GM21515 (cell line): ENCODE results near the gene HDAC4.

Experiments used
- ATAC-seq: cut with Tn5 transposase; IDR thresholded peaks from one replicate; pipeline ENCODE4 v1.9.1; 2021; ENCODE audit not compliant: unreplicated experiment

The HDAC4 gene

GRCh38 chr2:239299218-239299939, 101.4 kb downstream of the HDAC4 start:
- ATAC-seq, result no peak

GRCh38 chr2:239298116-239298804, 102.6 kb downstream of the HDAC4 start:
- ATAC-seq, result no peak

GRCh38 chr2:239297142-239298004, 103.4 kb downstream of the HDAC4 start:
- no peak for ATAC-seq

DNA sequence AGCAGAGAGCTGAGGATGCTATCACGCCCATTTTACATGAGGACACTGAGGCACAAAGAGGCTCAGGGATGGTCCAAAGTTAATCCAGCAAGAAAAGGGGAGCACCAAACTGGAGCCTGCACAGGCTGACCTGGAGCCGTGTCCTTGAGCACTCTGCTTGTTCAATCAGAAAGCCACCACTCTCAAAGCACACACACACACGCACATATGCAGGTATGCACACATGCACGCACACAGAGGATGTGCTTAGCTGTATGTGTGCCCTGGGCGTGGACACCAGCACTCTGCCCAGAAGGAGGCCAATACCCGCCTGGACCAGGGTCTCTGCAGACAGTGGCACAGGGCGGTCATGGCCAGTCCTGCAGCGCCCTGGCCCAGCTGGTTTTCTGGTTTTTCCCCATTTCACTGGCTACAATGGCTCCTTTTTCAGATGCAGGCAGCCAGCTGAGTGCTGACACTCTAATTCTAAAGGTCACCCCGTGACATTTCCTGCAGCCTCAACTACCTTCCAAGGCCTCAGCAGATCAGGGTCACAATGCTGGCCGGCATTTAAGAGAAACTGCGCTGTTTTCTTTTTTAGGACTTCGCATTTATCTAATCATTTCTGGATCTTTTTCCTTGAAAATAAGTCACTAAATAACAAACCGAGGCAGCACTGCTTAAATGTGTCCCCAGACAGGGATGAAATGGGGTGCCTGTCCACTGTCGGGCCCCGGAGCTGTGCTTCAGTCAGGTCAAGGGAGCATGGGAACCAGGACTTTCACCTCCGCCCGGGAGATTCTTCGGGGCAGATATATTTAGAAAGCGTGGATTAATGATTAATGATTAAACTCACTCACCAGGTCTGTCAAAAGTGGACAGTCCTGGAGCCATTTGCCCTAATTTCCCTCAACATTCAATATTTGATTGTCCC, 104.5 kb downstream of the HDAC4 start:
- no peak for ATAC-seq

GRCh38 chr2:239295377-239296019, 105.3 kb downstream of the HDAC4 start:
- no peak for ATAC-seq

GRCh38 chr2:239294571-239295054, 106.2 kb downstream of the HDAC4 start:
- no peak for ATAC-seq

GRCh38 chr2:239293775-239294430, 106.9 kb downstream of the HDAC4 start:
- ATAC-seq, result peak; percentile 45

- no peak for ATAC-seq
These were observed 107.7 kb downstream of the HDAC4 start for GRCh38 chr2:239292959-239293774.

GRCh38 chr2:239292531-239292930, 108.3 kb downstream of the HDAC4 start:
- no peak for ATAC-seq

DNA sequence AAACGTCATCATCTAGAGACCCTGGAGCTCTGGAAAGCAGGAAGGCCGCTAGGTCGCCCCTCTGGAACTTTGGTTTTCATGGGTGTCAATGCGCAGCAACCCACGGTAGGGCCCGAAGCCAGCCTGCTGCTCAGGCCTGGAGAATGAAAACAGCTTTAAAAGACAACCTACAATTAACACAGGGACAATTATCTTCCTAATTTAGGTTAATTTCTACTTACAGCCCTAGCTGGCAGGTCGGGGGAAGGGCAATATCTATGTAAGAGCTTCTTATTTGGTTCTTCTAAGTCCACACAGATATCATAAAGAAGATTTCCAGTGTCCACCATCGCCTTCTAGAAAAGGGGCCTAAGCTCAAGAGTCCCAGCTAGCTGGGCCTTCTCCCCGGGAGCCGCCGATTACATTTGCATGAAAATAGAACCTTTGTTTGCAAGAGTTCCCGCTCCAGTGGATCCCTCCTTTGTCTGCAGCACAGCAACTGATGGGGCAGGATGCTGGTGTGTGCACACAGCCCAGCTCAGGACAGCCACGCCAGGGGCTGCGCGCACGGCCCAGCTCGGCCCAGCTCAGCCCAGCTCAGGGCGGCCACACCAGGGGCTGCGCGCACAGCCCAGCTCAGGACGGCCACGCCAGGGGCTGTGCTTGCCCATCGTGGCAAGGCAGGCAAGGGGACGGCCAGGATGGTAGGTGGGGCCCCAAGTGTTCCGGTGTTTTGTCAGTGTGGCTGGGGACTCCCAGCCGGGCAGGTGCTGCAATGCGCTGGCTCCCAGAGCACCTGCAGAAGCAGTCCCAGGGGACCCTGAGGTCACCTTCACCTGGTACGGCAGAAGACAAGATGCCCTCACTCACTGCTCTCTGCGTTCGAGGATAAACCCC, 109.1 kb downstream of the HDAC4 start:
- no peak for ATAC-seq

GRCh38 chr2:239290618-239291474, 110.0 kb downstream of the HDAC4 start:
- no peak for ATAC-seq

GRCh38 chr2:239289545-239289944, 111.3 kb downstream of the HDAC4 start:
- ATAC-seq, result no peak

GRCh38 chr2:239288951-239289511, 111.8 kb downstream of the HDAC4 start:
- peak; percentile 74 for ATAC-seq

DNA sequence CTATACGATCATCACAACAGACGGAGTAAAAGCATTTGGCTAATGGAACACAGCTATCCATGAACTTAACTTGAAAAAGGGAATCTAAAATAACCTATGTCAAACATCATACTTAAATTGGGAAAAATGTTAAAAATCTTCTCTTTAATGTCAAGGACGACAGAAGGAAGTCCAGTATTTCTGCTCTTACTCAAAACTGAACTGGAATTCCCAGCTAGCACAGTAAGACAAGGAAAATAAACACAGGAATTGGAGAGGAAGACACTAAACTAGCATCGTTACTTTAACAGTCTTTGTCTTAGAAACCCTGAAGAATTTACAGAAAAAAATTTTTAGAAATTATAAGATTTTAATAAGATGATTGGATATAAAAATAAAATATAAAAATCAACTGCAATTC, 112.6 kb downstream of the HDAC4 start:
- ATAC-seq, result no peak

DNA sequence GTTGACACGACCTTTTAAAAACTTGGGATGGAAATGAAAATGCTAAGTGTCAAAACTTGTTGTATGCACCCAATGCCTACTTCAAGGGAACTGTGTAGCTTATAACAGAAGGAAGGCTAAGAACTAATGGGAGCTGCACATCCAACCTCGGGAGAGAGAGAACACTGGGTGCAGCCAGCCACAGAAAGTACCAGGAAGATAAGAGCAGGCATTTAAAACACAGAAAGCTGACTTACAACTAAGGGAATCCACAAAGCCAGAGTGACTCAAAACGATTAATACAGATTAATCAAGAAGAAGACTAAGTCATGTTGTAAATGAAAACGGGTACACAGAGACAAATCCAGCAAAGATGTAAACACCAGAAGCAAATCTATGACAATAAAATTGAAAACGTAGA, 113.4 kb downstream of the HDAC4 start:
- no peak for ATAC-seq

DNA sequence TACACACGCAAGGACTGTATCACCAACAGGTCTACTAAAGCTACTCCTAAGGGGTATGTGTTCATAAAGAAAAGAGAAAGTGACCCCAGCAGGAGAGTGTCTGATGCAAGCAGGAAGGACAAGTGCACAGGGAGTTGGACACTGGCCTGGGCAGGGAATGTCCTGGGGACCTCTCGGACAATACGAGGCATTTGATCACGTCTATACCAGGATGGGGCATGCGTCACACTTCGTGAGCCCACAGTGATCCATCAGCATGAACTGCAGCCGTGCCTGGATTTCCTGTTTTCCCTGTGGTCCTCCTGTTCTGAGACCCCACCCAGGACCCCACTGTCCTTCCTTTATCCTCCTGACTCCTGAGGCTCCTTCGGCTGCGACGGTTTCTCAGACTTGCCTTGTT, 113.9 kb downstream of the HDAC4 start:
- ATAC-seq, result no peak

- no peak for ATAC-seq
These were observed 114.9 kb downstream of the HDAC4 start for GRCh38 chr2:239285932-239286230.
